Measurements from ENCODE around the gene C19orf25.

GRCh38 chr19:1516395-1516753 lies 37.4 kb upstream of the C19orf25 start:
- TF ChIP-seq CTCF (conservative IDR thresholded peaks at IDR 0.05 in 1 of 2, IDR thresholded peaks at IDR 0.05 in 1 of 2; ENCODE audit: low read depth in 1 of 2, low read length in 2 of 2) (no peak), EZH2 (IDR thresholded peaks at IDR 0.05; ENCODE audit: low read length, missing control alignments) (no peak)
